HG03108 (cell line): ENCODE results near the gene NPEPPS.
"Not testable (repeated sequence)": the region's sequence is repeated elsewhere in the genome, so short reads cannot be mapped to it uniquely, and the experiment has no call there.

ENCODE experiments used
- ATAC-seq: cut with Tn5 transposase; IDR thresholded peaks from one replicate; pipeline ENCODE4 v1.9.1; 2021; ENCODE audit warnings: moderate library complexity; ENCODE audit not compliant: unreplicated experiment

The NPEPPS gene

GRCh38 chr17:47560517-47561043, 29.7 kb downstream of the NPEPPS start:
- ATAC-seq = not testable (repeated sequence)

- ATAC-seq = not testable (repeated sequence)
Measured at GRCh38 chr17:47561698-47562405, 30.9 kb downstream of the NPEPPS start.

- not testable (repeated sequence) for ATAC-seq
Measured at GRCh38 chr17:47562406-47562705, 31.4 kb downstream of the NPEPPS start.

- not testable (repeated sequence) for ATAC-seq
Measured at GRCh38 chr17:47567261-47567660, 36.4 kb downstream of the NPEPPS start.

DNA sequence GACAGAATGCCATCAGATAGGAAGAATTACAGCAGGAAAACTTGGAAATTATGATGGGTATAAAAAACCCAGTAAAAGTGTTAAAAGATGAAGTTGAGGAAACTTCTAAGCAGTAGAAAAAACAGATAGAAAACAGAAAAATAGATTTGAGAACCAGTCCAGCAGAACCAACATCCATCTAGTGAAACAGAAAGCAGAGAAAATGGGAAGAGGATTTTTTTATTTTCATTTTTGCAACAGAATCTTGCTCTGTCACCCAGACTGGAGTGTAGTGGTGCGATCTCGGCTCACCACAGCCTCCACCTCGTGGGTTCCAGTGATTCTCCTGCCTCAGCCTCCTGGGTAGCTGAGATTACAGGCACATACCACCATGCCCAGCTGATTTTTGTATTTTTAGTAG, 41.7 kb downstream of the NPEPPS start:
- not testable (repeated sequence) for ATAC-seq

- ATAC-seq = not testable (repeated sequence)
Measured at GRCh38 chr17:47582416-47582815, 51.5 kb downstream of the NPEPPS start.

- ATAC-seq = not testable (repeated sequence)
Measured at GRCh38 chr17:47586378-47587055, 55.6 kb downstream of the NPEPPS start.

- ATAC-seq = not testable (repeated sequence)
Measured at GRCh38 chr17:47593522-47593921, 62.6 kb downstream of the NPEPPS start.

- no peak for ATAC-seq
Measured at GRCh38 chr17:47603830-47604597, 73.1 kb downstream of the NPEPPS start.

- ATAC-seq = no peak
Measured at GRCh38 chr17:47604598-47604927, 73.7 kb downstream of the NPEPPS start.

GRCh38 chr17:47605011-47605410, 74.1 kb downstream of the NPEPPS start:
- no peak for ATAC-seq

GRCh38 chr17:47607481-47607880, 76.6 kb downstream of the NPEPPS start:
- no peak for ATAC-seq

DNA sequence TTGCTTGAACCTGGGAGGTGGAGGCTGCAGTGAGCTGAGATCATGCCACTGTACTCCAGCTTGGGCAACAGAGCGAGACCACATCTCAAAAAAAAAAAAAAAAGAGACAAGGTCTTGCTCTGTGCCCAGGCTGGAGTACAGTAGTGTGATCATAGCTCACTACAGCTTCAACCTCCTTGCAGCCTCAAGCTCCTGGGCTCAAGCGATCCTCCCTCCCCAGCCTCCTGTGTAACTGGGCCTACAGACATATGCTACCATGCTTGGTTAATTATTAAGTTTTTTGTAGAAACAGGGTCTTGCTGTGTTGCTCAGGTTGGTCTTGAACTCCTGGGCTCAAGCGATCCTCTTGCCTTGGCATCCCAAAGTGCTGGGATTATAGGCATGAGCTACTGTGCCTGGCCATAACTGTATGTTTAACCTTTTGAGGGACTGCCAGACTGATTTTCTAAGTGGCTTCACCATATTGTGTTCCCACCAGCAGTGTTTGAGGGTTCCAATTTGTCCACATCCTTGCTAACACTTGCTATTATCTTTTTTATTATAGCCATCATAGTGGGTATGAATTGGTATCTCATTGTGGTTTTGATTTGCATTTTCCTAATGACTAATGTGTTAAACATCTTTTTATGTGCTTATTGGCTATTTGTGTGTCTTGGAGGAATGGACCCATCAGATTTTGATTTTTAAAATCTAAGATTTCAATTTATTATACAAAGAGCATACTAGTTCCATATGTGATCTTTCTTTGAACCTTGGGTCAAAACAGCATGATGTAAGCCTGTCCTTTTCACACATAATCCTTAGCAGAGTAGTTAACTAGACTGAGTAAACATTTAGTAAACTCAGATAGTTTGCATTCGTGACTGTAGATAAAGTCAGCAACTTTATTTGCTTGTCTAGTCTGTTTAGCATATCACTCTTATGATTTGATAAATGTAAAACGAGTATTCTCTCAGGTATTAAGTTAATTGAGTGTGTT, 80.8 kb downstream of the NPEPPS start:
- ATAC-seq = no peak

GRCh38 chr17:47615766-47616424, 85.0 kb downstream of the NPEPPS start:
- no peak for ATAC-seq

GRCh38 chr17:47618410-47618809, 87.5 kb downstream of the NPEPPS start:
- ATAC-seq = no peak

DNA sequence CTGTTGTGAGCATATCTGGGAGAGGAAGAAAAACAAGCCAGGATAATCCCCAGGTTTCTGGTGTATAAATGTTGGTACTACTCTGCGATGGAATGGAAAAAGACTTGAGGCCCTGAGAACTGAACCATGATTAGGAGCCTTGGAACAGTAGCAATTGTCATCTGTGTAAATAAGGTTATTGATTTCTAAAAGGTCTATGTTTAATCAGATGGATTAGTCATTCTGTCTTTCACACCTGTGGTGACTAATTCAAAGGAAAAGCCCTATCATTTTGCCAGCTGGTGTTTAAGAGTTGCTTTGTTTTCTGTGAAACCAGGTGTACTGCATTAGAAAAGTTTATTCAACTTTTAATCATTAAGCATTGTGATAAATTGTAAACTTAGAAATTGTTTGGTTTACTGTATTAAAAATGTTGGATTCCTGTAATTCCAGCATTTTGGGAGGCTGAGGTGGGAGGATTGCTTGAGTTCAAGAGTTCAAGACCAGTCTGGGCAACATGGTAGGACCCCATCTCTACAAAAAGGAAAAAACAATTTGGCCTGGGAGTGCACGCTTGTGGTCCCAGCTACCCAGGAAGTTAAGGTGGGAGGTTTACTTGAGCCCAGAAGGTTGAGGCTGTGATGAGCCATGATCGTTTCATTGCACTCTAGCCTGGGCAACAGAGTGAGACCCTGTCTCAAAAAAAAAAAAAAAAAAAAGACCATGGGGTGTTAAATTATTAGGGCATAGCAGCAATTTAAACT, 89.8 kb downstream of the NPEPPS start:
- ATAC-seq = no peak

- ATAC-seq = no peak
Measured at GRCh38 chr17:47621293-47622179, 90.6 kb downstream of the NPEPPS start.

- ATAC-seq = no peak
Measured at GRCh38 chr17:47622180-47622549, 91.3 kb downstream of the NPEPPS start.

DNA sequence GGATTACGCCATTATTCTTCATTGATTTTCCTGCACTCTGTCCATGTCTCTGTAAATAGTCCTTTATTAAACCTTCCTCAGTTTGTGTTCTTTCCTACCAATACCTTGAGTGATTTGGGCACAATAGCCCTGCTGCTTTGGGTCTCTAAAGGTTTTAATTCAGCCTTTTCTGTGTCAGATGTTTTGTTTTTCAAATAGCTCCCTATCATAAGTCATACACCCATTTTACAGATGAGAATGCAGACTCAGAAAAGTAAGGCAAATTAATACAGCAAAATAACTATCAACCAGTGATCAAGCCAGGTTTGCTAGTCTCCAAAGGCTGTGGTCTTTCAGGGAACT, 93.8 kb downstream of the NPEPPS start:
- no peak for ATAC-seq
